ENCODE results near the gene SEC16A.

DNA sequence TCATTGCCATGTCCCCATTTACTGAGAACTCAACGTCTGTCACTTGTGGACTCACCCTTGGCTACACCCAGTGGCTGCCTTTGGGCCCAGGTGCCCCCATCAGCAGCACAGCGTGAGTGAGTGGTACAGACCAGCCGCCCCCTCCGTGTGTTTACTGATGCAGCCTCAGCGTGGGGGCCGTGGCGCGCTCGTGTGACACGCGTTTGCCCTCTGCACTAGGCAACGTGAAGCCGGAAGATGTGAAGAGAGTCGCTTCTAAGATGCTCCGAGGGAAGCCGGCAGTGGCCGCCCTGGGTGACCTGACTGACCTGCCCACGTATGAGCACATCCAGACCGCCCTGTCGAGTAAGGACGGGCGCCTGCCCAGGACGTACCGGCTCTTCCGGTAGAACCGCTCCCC is 60.0 kb downstream of the SEC16A start:
- TF ChIP-seq, protein P1, sequence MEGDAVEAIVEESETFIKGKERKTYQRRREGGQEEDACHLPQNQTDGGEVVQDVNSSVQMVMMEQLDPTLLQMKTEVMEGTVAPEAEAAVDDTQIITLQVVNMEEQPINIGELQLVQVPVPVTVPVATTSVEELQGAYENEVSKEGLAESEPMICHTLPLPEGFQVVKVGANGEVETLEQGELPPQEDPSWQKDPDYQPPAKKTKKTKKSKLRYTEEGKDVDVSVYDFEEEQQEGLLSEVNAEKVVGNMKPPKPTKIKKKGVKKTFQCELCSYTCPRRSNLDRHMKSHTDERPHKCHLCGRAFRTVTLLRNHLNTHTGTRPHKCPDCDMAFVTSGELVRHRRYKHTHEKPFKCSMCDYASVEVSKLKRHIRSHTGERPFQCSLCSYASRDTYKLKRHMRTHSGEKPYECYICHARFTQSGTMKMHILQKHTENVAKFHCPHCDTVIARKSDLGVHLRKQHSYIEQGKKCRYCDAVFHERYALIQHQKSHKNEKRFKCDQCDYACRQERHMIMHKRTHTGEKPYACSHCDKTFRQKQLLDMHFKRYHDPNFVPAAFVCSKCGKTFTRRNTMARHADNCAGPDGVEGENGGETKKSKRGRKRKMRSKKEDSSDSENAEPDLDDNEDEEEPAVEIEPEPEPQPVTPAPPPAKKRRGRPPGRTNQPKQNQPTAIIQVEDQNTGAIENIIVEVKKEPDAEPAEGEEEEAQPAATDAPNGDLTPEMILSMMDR (IDR thresholded peaks at IDR 0.05; ENCODE audit: extremely low read depth in 1 of 2, insufficient read depth in 1 of 2, low read depth in 1 of 2, low read length in 2 of 2): no peak
- TF ChIP-seq POLR2A (IDR thresholded peaks at IDR 0.05; ENCODE audit: low read depth, low read length) (no peak), POLR2AphosphoS5 (IDR thresholded peaks at IDR 0.05; ENCODE audit: insufficient read depth, low read depth, low read length) (no peak), FOS (IDR thresholded peaks at IDR 0.05; ENCODE audit: borderline replicate concordance, insufficient read depth, low read length) (no peak), EZH2 (IDR thresholded peaks at IDR 0.05; ENCODE audit: borderline replicate concordance, low read depth, low read length, severe bottlenecking) (no peak), JUN (IDR thresholded peaks at IDR 0.05; ENCODE audit: borderline replicate concordance, insufficient read depth, insufficient read length, low read depth) (no peak), GATA2 (IDR thresholded peaks at IDR 0.05; ENCODE audit: insufficient read depth, insufficient read length, low read depth, low read length) (no peak), MYC (IDR thresholded peaks at IDR 0.05; ENCODE audit: low read depth, low read length) (no peak)
- TF ChIP-seq, protein P2, sequence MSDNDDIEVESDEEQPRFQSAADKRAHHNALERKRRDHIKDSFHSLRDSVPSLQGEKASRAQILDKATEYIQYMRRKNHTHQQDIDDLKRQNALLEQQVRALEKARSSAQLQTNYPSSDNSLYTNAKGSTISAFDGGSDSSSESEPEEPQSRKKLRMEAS (IDR thresholded peaks at IDR 0.05; ENCODE audit: insufficient read depth, insufficient read length): no peak

Data from endothelial cell of umbilical vein (primary cell).